Endodermal cell (in vitro differentiated cells): ENCODE results near the gene KRT7. TPM values are rescaled to one million over a fixed set of nuclear protein-coding genes. Genes with fewer than 3 reads are reported as not detected.

Experiments used
- DNase-seq: peaks from one replicate; pipeline ENCODE4 v3.0.0-alpha.2; 2017
- H3K27ac ChIP-seq: 2 replicates; pipeline ENCODE4 v1.5.1; 2013; ENCODE audit warnings: mild to moderate bottlenecking, low read depth, low read length, moderate library complexity
- H3K27me3 ChIP-seq: 2 replicates; pipeline ENCODE4 v1.6.1; 2013; ENCODE audit warnings: mild to moderate bottlenecking, low read length, moderate library complexity; ENCODE audit not compliant: insufficient read depth, control insufficient read depth, poor library complexity, severe bottlenecking
- H3K36me3 ChIP-seq: 2 replicates; pipeline ENCODE4 v1.7.0; 2013; ENCODE audit warnings: mild to moderate bottlenecking, low read length, moderate library complexity; ENCODE audit not compliant: control insufficient read depth, insufficient read depth
- H3K4me1 ChIP-seq: one replicate; pipeline ENCODE4 v1.7.0; 2013; ENCODE audit warnings: low read length; ENCODE audit not compliant: control insufficient read depth, insufficient read depth
- H3K4me3 ChIP-seq: 2 replicates; pipeline ENCODE4 v1.5.1; 2013; ENCODE audit warnings: mild to moderate bottlenecking, low read length, moderate library complexity
- H3K9ac ChIP-seq: 2 replicates; pipeline ENCODE4 v1.6.1; 2013; ENCODE audit warnings: mild to moderate bottlenecking, low read length, moderate library complexity; ENCODE audit not compliant: poor library complexity, severe bottlenecking; ENCODE audit errors: extremely low read depth
- H3K9me3 ChIP-seq: 2 replicates; pipeline ENCODE4 v1.6.1; 2013; ENCODE audit warnings: mild to moderate bottlenecking, low read length, moderate library complexity; ENCODE audit not compliant: control insufficient read depth
- H3K27ac Mint-ChIP-seq: 2 replicates; pipeline ENCODE4 v1.8.0; 2020; ENCODE audit warnings: mixed read lengths
- H3K27me3 Mint-ChIP-seq: 2 replicates; pipeline ENCODE4 v1.8.0; 2021; ENCODE audit warnings: mild to moderate bottlenecking, mixed read lengths; ENCODE audit not compliant: insufficient read depth
- H3K36me3 Mint-ChIP-seq: 2 replicates; pipeline ENCODE4 v1.8.0; 2020; ENCODE audit warnings: low read depth, mixed read lengths
- H3K4me1 Mint-ChIP-seq: 2 replicates; pipeline ENCODE4 v1.8.0; 2020; ENCODE audit warnings: mixed read lengths
- H3K4me3 Mint-ChIP-seq: 2 replicates; pipeline ENCODE4 v1.8.0; 2020; ENCODE audit warnings: mild to moderate bottlenecking, moderate library complexity, mixed read lengths
- H3K9me3 Mint-ChIP-seq: 2 replicates; pipeline ENCODE4 v1.8.0; 2020; ENCODE audit warnings: mild to moderate bottlenecking, mixed read lengths
- CTCF ChIP-seq: fragments of 200-600 bp; sonication (generic); conservative IDR thresholded peaks from 2 replicates; pipeline ENCODE4 v1.5.0; 2021; ENCODE audit warnings: antibody characterized with exemption, mild to moderate bottlenecking
- WGBS, 2 experiments: methylation state at CpG; one replicate each; pipeline versions ENCODE4 v1.1.5 to v1.1.7; 2013; ENCODE audit warnings: missing lambda C conversion rate in 2 of 2, mixed read lengths in 1 of 2; ENCODE audit not compliant: insufficient coverage in 1 of 2, insufficient read length in 1 of 2; 5-methylcytosine and 5-hydroxymethylcytosine counted together
- total RNA-seq, 2 donors: library from RNA; stranded (reverse); fragmentation: NEBNext Ultra II Directional in 1 of 2; extraction: Animal tissue kit (Norgen Biotek cat#: 25700) in 1 of 2; gene quantifications; 2 replicates in 1 of 2; 3 replicates in 1 of 2; pipeline ENCODE4 v1.2.1, GENCODE V29; 2021

Gene KRT7
- total RNA-seq, 2 donors from 2014 or later = 1.5 TPM; not detected in 1

- TF ChIP-seq CTCF = no peak
- Mint-ChIP-seq H3K9me3 (peaks cover 38% of the 10 kb centered on the region), H3K36me3 (no peaks in the 10 kb centered on the region), H3K27ac (no peak overlapping the region), H3K4me3 (no peak overlapping the region), H3K4me1 (no peaks in the 10 kb centered on the region), H3K27me3 (peaks cover 59% of the 10 kb centered on the region)
- H3K4me3 ChIP-seq = no peak overlapping the region
- no peaks in the 10 kb centered on the region for H3K36me3 ChIP-seq
- no peak overlapping the region for H3K27ac ChIP-seq
- H3K9me3 ChIP-seq = peaks cover 44% of the 10 kb centered on the region
- no peak for DNase-seq
- H3K9ac ChIP-seq = no peak overlapping the region
- peaks cover 54% of the 10 kb centered on the region for H3K27me3 ChIP-seq
- H3K4me1 ChIP-seq = no peaks in the 10 kb centered on the region
- WGBS, 2 experiments = 90% methylated on average over 1 of the region's 1 CpG; no CpG with 5 or more reads in 1 of the 2 experiments
Observed at GRCh38 chr12:52261208-52261484, 28.1 kb downstream of the KRT7 start.

- peaks cover 38% of the 10 kb centered on the region for H3K9me3 Mint-ChIP-seq
- peak overlapping the region; percentile 60 for H3K4me3 ChIP-seq
- H3K9ac ChIP-seq = no peak overlapping the region
- no peak overlapping the region for H3K27ac Mint-ChIP-seq
- H3K27me3 Mint-ChIP-seq = peaks cover 48% of the 10 kb centered on the region
- no peak for TF ChIP-seq CTCF
- no peaks in the 10 kb centered on the region for H3K36me3 ChIP-seq
- no peaks in the 10 kb centered on the region for H3K4me1 ChIP-seq
- H3K4me1 Mint-ChIP-seq = no peaks in the 10 kb centered on the region
- peaks cover 44% of the 10 kb centered on the region for H3K9me3 ChIP-seq
- no peak overlapping the region for H3K4me3 Mint-ChIP-seq
- no peaks in the 10 kb centered on the region for H3K36me3 Mint-ChIP-seq
- no peak overlapping the region for H3K27ac ChIP-seq
- H3K27me3 ChIP-seq = peaks cover 43% of the 10 kb centered on the region
- WGBS, 2 experiments = 96 to 100% methylated on average over 1 to 2 of the region's 3 CpGs
- DNase-seq = no peak
Observed at GRCh38 chr12:52262286-52262685, 29.2 kb downstream of the KRT7 start.

GRCh38 chr12:52263761-52264434, 30.9 kb downstream of the KRT7 start:
- H3K9me3 Mint-ChIP-seq = peaks cover 38% of the 10 kb centered on the region
- DNase-seq = no peak
- no peaks in the 10 kb centered on the region for H3K4me1 Mint-ChIP-seq
- H3K4me3 Mint-ChIP-seq = no peak overlapping the region
- H3K36me3 ChIP-seq = no peaks in the 10 kb centered on the region
- 90 to 95% methylated on average over 7 of the region's 7 CpGs for WGBS, 2 experiments
- H3K4me3 ChIP-seq = no peak overlapping the region
- TF ChIP-seq CTCF = no peak
- no peaks in the 10 kb centered on the region for H3K36me3 Mint-ChIP-seq
- no peak overlapping the region for H3K27ac ChIP-seq
- H3K9me3 ChIP-seq = peaks cover 44% of the 10 kb centered on the region
- H3K27me3 Mint-ChIP-seq = peaks cover 38% of the 10 kb centered on the region
- no peaks in the 10 kb centered on the region for H3K4me1 ChIP-seq
- no peak overlapping the region for H3K27ac Mint-ChIP-seq
- peaks cover 27% of the 10 kb centered on the region for H3K27me3 ChIP-seq
- no peak overlapping the region for H3K9ac ChIP-seq
